Activated T-cell treated with anti-CD3 and anti-CD28 coated beads, Interleukin-2, amount 50 U/mL, for 24 hours (primary cell): ENCODE results near the gene RASA3.

ENCODE experiments used
- DNase-seq: peaks from one replicate; pipeline ENCODE4 v3.0.0-alpha.2; 2020
- H3K27ac Mint-ChIP-seq: 2 replicates; pipeline ENCODE4 v1.8.0; 2020; ENCODE audit warnings: mild to moderate bottlenecking, mixed read lengths
- H3K27me3 Mint-ChIP-seq: 2 replicates; pipeline ENCODE4 v1.8.0; 2020; ENCODE audit warnings: mixed read lengths
- H3K36me3 Mint-ChIP-seq: 2 replicates; pipeline ENCODE4 v1.8.0; 2020; ENCODE audit warnings: low read depth, mixed read lengths
- H3K4me1 Mint-ChIP-seq: 2 replicates; pipeline ENCODE4 v1.8.0; 2020; ENCODE audit warnings: low read depth, mixed read lengths
- H3K4me3 Mint-ChIP-seq: 2 replicates; pipeline ENCODE4 v1.8.0; 2020; ENCODE audit warnings: mild to moderate bottlenecking, moderate library complexity, mixed read lengths
- H3K9me3 Mint-ChIP-seq: 2 replicates; pipeline ENCODE4 v1.8.0; 2020; ENCODE audit warnings: mixed read lengths

RASA3 gene

GRCh38 chr13:113964251-113964995 lies 168.0 kb downstream of the RASA3 start:
- Mint-ChIP-seq H3K27me3 (no peaks in the 10 kb centered on the region), H3K27ac (no peak overlapping the region), H3K4me3 (no peak overlapping the region), H3K4me1 (peaks cover under 1% of the 10 kb centered on the region), H3K9me3 (peaks cover 9% of the 10 kb centered on the region), H3K36me3 (peaks cover 21% of the 10 kb centered on the region)
- no peak for DNase-seq

DNA sequence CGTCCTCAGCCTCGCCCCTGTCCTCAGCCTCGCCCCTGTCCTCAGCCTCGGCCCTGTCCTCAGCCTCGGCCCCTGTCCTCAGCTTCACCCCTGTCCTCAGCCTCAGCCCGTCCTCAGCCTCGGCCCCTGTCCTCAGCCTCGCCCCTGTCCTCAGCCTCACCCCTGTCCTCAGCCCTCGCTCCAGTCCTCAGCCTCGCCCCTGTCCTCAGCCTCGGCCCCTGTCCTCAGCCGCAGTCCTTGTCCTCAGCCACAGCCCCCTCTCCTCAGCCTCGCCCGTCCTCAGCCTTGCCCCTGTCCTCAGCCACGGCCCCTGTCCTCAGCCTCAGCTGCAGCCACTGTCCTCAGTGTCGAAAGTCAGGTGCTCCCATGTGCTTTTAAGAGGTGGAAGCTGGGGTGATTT lies 169.0 kb downstream of the RASA3 start:
- Mint-ChIP-seq H3K36me3 (peaks cover 20% of the 10 kb centered on the region), H3K27me3 (no peaks in the 10 kb centered on the region), H3K4me3 (no peak overlapping the region), H3K27ac (no peak overlapping the region), H3K9me3 (peaks cover 14% of the 10 kb centered on the region), H3K4me1 (peaks cover 3% of the 10 kb centered on the region)
- no peak for DNase-seq

DNA sequence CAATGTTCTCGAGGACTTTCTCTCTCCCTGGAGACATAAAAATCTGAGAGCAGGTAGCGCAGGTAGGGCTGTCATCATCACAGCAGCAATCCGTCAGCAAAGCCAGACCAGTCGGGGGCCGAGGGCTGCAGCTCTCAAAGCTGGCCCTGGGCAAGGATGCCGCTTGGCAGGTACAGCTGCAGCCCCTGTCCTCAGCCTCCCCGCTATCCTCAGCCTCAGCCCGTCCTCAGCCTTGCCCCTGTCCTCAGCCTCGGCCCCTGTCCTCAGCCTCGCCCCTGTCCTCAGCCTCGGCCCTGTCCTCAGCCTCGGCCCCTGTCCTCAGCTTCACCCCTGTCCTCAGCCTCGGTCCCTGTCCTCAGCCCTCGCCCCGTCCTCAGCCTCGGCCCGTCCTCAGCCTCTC lies 169.4 kb downstream of the RASA3 start:
- no peak for DNase-seq
- no peak overlapping the region for H3K27ac Mint-ChIP-seq

DNA sequence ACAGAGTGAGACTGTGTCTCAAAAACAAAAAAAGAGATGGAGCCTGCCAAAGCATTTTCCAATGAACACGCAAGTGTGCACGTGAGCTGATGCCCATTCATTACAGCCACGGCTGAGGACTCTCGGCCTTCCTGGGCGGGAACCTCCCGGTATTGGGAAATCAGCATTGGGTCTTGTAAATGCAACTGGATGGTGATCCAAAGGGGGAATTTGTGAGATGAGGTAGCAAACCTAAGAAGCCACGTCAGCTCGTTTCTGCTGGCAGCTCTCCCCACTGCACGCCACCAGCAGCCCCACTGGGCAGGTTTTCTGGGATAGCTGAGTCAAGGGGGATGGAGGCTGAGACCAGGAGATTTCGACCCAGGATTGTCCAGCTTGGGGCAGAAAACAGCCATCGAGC lies 170.0 kb downstream of the RASA3 start:
- Mint-ChIP-seq H3K27ac (no peak overlapping the region), H3K4me1 (peaks cover 3% of the 10 kb centered on the region), H3K36me3 (peaks cover 19% of the 10 kb centered on the region), H3K4me3 (no peak overlapping the region), H3K9me3 (peaks cover 14% of the 10 kb centered on the region), H3K27me3 (no peaks in the 10 kb centered on the region)
- no peak for DNase-seq

More for the DNA sequence above, 169.4 kb downstream of the RASA3 start:
- H3K36me3 Mint-ChIP-seq = peaks cover 19% of the 10 kb centered on the region
- no peak overlapping the region for H3K4me3 Mint-ChIP-seq
- no peaks in the 10 kb centered on the region for H3K27me3 Mint-ChIP-seq
- H3K4me1 Mint-ChIP-seq = peaks cover 3% of the 10 kb centered on the region
- H3K9me3 Mint-ChIP-seq = peaks cover 14% of the 10 kb centered on the region

- Mint-ChIP-seq H3K27me3 (no peaks in the 10 kb centered on the region), H3K36me3 (peaks cover 24% of the 10 kb centered on the region), H3K9me3 (peaks cover 14% of the 10 kb centered on the region), H3K4me1 (peaks cover 3% of the 10 kb centered on the region), H3K4me3 (no peak overlapping the region), H3K27ac (no peak overlapping the region)
- DNase-seq = no peak
Observed at GRCh38 chr13:113960276-113960948, 172.0 kb downstream of the RASA3 start.

- Mint-ChIP-seq H3K4me3 (no peak overlapping the region), H3K27ac (no peak overlapping the region), H3K9me3 (peaks cover 14% of the 10 kb centered on the region), H3K36me3 (peaks cover 36% of the 10 kb centered on the region), H3K27me3 (no peaks in the 10 kb centered on the region), H3K4me1 (peaks cover 3% of the 10 kb centered on the region)
- DNase-seq = no peak
Observed at GRCh38 chr13:113959198-113959597, 173.2 kb downstream of the RASA3 start.

DNA sequence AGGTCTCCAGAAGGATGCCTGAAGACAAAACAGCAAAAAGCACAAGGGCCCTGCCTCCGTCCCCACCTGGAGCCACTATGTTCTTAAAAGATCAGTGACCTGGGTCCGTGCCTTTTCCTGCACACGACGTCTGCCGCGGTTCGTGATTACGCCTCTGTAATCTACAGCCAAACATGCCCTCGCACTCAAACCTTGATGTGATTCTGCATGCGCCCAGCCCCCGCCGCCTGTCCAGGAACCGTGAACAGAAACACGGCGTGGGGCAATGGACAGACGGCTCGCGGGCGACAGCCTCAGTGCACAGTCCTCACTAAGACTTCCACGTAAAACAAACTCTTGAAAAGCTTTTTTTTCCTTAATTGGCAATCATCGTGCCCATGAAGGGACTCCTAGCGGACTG lies 174.1 kb downstream of the RASA3 start:
- peaks cover 3% of the 10 kb centered on the region for H3K4me1 Mint-ChIP-seq
- no peak for DNase-seq
- H3K9me3 Mint-ChIP-seq = peaks cover 14% of the 10 kb centered on the region
- H3K4me3 Mint-ChIP-seq = no peak overlapping the region
- H3K27ac Mint-ChIP-seq = no peak overlapping the region
- H3K36me3 Mint-ChIP-seq = peaks cover 38% of the 10 kb centered on the region
- no peaks in the 10 kb centered on the region for H3K27me3 Mint-ChIP-seq

DNA sequence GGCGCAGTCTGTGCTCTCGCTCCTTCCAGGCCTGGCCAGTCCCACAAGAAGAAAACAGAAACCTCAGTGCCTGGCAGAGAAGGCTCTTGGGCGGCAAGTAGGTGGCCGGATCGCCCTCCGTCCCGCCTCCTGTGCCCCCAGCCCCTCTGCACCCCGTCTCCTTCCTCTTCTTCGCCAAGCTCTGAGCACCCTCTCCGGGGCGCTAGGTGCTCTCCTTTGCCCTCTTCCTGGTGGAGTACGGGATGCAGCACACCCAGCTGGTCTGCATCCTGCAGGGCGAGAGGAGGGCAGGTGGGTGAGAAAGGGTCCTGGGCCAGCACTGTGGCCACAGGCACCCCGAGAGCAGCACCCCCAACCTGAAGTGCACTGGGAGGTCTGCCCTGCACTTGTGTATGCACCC lies 175.9 kb downstream of the RASA3 start:
- no peak for DNase-seq
- H3K27ac Mint-ChIP-seq = no peak overlapping the region

GRCh38 chr13:113955691-113956090 lies 176.7 kb downstream of the RASA3 start:
- Mint-ChIP-seq H3K27ac (no peak overlapping the region), H3K27me3 (no peaks in the 10 kb centered on the region), H3K4me1 (peaks cover 9% of the 10 kb centered on the region), H3K9me3 (peaks cover 14% of the 10 kb centered on the region), H3K4me3 (no peak overlapping the region), H3K36me3 (peaks cover 38% of the 10 kb centered on the region)
- no peak for DNase-seq

More for the DNA sequence above, 175.9 kb downstream of the RASA3 start:
- Mint-ChIP-seq H3K4me3 (no peak overlapping the region), H3K36me3 (peaks cover 38% of the 10 kb centered on the region), H3K27me3 (no peaks in the 10 kb centered on the region), H3K4me1 (peaks cover 6% of the 10 kb centered on the region), H3K9me3 (peaks cover 14% of the 10 kb centered on the region)

DNA sequence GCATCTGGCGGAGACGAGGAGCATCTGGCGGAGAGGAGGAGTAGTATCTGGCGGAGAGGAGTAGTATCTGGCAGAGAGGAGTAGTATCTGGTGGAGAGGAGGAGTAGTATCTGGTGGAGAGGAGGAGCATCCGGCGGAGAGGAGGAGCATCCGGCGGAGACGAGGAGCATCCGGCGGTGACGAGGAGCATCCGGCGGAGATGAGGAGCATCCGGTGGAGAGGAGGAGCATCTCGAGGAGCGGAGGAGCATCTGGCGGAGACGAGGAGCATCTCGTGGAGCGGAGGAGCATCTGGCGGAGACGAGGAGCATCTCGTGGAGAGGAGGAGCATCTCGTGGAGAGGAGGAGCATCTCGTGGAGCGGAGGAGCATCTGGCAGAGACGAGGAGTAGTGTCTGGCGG lies 177.2 kb downstream of the RASA3 start:
- no peak overlapping the region for H3K4me3 Mint-ChIP-seq
- DNase-seq = no peak
- peaks cover 10% of the 10 kb centered on the region for H3K9me3 Mint-ChIP-seq
- H3K36me3 Mint-ChIP-seq = peaks cover 34% of the 10 kb centered on the region
- no peak overlapping the region for H3K27ac Mint-ChIP-seq
- H3K27me3 Mint-ChIP-seq = no peaks in the 10 kb centered on the region
- peaks cover 9% of the 10 kb centered on the region for H3K4me1 Mint-ChIP-seq

- H3K36me3 Mint-ChIP-seq = peaks cover 27% of the 10 kb centered on the region
- no peak overlapping the region for H3K27ac Mint-ChIP-seq
- peaks cover 3% of the 10 kb centered on the region for H3K9me3 Mint-ChIP-seq
- no peaks in the 10 kb centered on the region for H3K27me3 Mint-ChIP-seq
- peaks cover 8% of the 10 kb centered on the region for H3K4me1 Mint-ChIP-seq
- no peak overlapping the region for H3K4me3 Mint-ChIP-seq
- DNase-seq = no peak
Observed at GRCh38 chr13:113954046-113954835, 178.2 kb downstream of the RASA3 start.

- H3K36me3 Mint-ChIP-seq = peaks cover 22% of the 10 kb centered on the region
- H3K4me1 Mint-ChIP-seq = peaks cover 6% of the 10 kb centered on the region
- H3K27me3 Mint-ChIP-seq = no peaks in the 10 kb centered on the region
- no peak overlapping the region for H3K27ac Mint-ChIP-seq
- no peaks in the 10 kb centered on the region for H3K9me3 Mint-ChIP-seq
- no peak overlapping the region for H3K4me3 Mint-ChIP-seq
- no peak for DNase-seq
Observed at GRCh38 chr13:113953561-113953960, 178.9 kb downstream of the RASA3 start.

GRCh38 chr13:113952983-113953520 lies 179.4 kb downstream of the RASA3 start:
- no peak for DNase-seq
- H3K4me3 Mint-ChIP-seq = no peak overlapping the region

DNA sequence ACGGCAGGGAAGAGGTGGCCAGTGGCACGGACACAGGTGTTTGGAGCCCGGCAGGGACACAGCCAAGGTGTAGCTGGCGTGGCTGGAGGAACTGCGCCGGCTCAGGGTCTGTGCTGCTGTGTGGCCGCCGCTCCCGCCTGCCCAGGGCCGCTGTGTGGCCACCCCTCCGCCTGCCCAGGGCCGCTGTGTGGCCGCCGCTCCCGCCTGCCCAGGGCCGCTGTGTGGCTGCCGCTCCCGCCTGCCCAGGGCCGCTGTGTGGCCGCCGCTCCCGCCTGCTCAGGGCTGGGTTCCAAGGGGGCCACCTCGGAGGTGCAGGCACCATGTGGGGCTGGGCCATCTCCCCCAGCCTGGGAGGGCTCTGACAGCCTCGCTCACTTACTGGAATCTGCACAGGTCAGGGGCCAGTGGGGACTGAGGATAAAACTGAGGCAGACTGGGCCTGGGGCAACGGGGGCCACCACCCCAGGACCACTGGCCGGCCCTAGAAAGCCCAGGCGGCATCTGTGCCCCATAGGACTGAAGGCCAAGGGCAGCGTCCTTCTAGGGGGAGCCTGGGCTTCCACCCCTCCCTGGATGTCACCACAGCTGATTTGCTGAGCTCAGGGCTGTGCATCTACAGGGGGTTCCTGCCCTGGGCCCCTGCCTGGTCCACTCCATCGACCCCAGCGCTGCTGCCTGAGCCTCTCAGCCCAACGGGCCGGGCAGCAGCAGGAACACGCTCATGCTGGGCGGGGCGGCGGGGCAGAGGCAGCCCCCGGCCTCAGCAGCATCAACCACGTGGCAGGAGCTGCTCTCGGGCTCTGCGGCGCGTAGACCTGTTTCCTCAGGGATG lies 180.1 kb downstream of the RASA3 start:
- no peak overlapping the region for H3K27ac Mint-ChIP-seq
- peaks cover 6% of the 10 kb centered on the region for H3K4me1 Mint-ChIP-seq
- no peaks in the 10 kb centered on the region for H3K27me3 Mint-ChIP-seq
- no peak overlapping the region for H3K4me3 Mint-ChIP-seq
- no peak for DNase-seq
- H3K9me3 Mint-ChIP-seq = no peaks in the 10 kb centered on the region
- peaks cover 22% of the 10 kb centered on the region for H3K36me3 Mint-ChIP-seq

More at GRCh38 chr13:113952983-113953520, 179.4 kb downstream of the RASA3 start:
- Mint-ChIP-seq H3K4me1 (peaks cover 6% of the 10 kb centered on the region), H3K27ac (no peak overlapping the region), H3K27me3 (no peaks in the 10 kb centered on the region), H3K9me3 (no peaks in the 10 kb centered on the region), H3K36me3 (peaks cover 22% of the 10 kb centered on the region)
